Neural progenitor cell (in vitro differentiated cells): ENCODE measurements around the gene TMEM256.

Experiments
- EZH2 ChIP-seq: fragments of 200-600 bp; sonication (generic); IDR thresholded peaks from 2 replicates; pipeline ENCODE4 v1.6.1; 2017; ENCODE audit warnings: antibody characterized with exemption, mild to moderate bottlenecking, moderate library complexity
- TF ChIP-seq, protein P1 (sequence below): fragments of 200-600 bp; sonication (generic); IDR thresholded peaks from 2 replicates; pipeline ENCODE4 v1.5.1; 2017; ENCODE audit warnings: antibody characterized with exemption, mild to moderate bottlenecking

DNA sequence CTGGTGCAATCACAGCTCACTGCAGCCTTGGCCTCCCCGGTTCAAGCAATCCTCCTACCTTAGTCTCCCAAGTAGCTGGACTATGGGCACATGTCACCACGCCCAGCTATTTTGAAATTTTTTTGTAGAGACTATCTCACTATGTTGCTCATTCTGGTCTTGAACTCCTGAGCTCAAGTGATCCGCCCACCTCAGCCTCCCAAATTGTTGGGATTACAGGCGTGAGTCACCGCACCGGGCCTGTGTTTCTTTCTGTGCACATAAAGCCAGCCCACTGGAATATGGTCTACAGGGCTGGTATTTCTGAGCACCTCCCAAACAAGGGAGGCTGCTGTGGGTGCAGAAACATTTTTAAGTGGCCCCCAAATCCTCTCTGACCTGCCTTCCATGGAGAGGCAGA lies 40.6 kb downstream of the TMEM256 start:
- TF ChIP-seq, protein P1, sequence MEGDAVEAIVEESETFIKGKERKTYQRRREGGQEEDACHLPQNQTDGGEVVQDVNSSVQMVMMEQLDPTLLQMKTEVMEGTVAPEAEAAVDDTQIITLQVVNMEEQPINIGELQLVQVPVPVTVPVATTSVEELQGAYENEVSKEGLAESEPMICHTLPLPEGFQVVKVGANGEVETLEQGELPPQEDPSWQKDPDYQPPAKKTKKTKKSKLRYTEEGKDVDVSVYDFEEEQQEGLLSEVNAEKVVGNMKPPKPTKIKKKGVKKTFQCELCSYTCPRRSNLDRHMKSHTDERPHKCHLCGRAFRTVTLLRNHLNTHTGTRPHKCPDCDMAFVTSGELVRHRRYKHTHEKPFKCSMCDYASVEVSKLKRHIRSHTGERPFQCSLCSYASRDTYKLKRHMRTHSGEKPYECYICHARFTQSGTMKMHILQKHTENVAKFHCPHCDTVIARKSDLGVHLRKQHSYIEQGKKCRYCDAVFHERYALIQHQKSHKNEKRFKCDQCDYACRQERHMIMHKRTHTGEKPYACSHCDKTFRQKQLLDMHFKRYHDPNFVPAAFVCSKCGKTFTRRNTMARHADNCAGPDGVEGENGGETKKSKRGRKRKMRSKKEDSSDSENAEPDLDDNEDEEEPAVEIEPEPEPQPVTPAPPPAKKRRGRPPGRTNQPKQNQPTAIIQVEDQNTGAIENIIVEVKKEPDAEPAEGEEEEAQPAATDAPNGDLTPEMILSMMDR = no peak
- no peak for TF ChIP-seq EZH2
